GM18951 (cell line): ENCODE results near the gene C12orf75.
"Not testable (repeated sequence)": the region's sequence is repeated elsewhere in the genome, so short reads cannot be mapped to it uniquely, and the experiment has no call there.

Experiments used
- POLR2A ChIP-seq: IDR thresholded peaks from 4 replicates; pipeline ENCODE4 v1.6.1; 2011; ENCODE audit warnings: mild to moderate bottlenecking; ENCODE audit not compliant: insufficient read length, insufficient read depth; ENCODE audit errors: extremely low read depth
- in situ Hi-C: fragments of 300-500 bp; cut with MboI; formaldehyde crosslinking; loops from one replicate; pipeline ENCODE4 v1.12.0; 2022; ENCODE audit warnings: low sequenced_read_pairs, mixed read lengths, inconsistent platforms; ENCODE audit not compliant: unreplicated experiment

C12orf75 gene

DNA sequence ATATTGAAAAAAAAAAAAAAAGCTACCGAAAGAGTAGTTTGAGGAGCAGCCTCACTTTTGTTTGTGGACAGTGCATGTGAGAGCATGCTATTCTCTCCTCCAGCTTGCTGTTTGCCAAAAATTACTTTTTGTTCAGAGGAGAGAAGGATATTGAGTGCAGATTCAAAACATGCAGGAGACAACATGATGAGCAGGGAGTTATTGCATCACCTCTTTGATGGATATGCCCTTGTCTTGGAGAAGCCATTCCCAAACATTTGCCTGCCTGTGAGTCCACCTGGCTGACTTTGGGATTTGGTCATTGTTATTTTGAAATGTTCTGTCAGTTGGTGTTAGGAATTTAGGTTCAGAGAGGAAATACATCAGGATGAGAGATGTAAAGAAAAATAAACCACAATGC, 2.4 kb downstream of the C12orf75 start:
- TF ChIP-seq POLR2A = no peak
- in situ Hi-C loops = no loop called here

GRCh38 chr12:105334001-105334400, 3.5 kb downstream of the C12orf75 start:
- in situ Hi-C loops = no loop called here
- TF ChIP-seq POLR2A = no peak

- in situ Hi-C loops = no loop called here
- TF ChIP-seq POLR2A = no peak
Measured at GRCh38 chr12:105334582-105334981, 4.1 kb downstream of the C12orf75 start.

- TF ChIP-seq POLR2A = no peak
- in situ Hi-C loops = no loop called here
Measured at GRCh38 chr12:105335856-105336255, 5.4 kb downstream of the C12orf75 start.

- TF ChIP-seq POLR2A = no peak
- in situ Hi-C loops = no loop called here
Measured at GRCh38 chr12:105336411-105336810, 5.9 kb downstream of the C12orf75 start.

GRCh38 chr12:105337391-105337790, 6.9 kb downstream of the C12orf75 start:
- no peak for TF ChIP-seq POLR2A
- in situ Hi-C loops = no loop called here

DNA sequence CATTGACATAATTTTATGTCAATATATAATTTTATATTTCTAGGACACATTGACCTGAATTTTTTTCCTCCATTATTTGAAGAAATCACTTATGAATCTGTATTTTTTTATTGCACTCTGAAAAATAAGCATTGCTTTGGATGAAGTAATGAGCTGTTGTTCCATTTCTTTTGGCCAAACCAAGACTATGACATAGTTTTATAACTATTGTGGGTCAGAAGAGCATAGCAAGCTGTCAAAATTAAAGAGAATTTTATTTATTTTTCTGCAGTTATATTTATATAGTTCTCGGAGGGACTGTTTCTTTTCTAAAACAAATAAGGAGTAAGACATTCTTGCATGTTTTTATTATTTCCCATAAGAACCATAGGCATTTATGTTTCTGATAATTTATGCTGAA, 8.5 kb downstream of the C12orf75 start:
- no peak for TF ChIP-seq POLR2A
- in situ Hi-C loops = no loop called here

DNA sequence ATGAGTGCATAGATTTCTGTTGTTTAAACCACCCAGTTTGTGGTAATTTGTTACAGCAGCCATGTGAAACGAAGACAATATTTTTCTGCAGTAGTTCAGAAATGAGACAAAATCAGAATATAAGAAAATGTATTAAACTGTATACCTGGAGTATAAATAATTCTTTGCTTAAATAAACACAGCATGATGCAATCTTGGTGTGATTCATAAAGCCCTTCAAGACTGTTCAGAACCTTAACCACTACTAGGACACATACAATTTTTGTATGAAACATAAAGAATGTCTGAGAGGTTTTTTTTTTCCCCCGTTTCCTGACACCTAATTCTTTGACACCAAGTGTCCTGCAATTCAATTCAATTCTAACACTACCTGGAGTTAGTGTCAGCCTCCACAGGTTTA, 10.5 kb downstream of the C12orf75 start:
- no peak for TF ChIP-seq POLR2A
- in situ Hi-C loops = no loop called here

GRCh38 chr12:105341620-105342019, 11.1 kb downstream of the C12orf75 start:
- in situ Hi-C loops = not testable (repeated sequence)

DNA sequence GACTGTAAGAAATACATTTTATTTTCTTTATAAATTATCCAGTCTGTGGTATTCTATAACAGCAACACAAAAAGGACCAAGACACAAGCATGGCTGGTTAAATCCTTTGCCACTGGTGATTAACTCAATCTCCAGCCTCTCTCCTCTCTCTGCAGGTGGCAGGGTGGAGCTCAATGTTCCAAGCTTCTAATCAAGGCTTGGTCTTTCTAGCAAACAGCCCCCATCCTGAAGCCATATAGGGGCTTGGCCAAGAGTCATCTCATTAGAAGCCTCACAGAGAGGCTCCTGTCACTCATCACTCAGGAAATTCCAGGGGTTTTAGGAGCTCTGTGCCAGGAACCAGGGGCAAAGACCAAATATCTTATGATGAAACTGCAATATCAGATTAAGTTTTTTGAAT, 12.0 kb downstream of the C12orf75 start:
- TF ChIP-seq POLR2A = no peak
- in situ Hi-C loops = no loop called here

- in situ Hi-C loops = no loop called here
- no peak for TF ChIP-seq POLR2A
Measured at GRCh38 chr12:105343836-105344235, 13.3 kb downstream of the C12orf75 start.

GRCh38 chr12:105347499-105347898, 17.0 kb downstream of the C12orf75 start:
- TF ChIP-seq POLR2A = no peak
- in situ Hi-C loops = no loop called here

DNA sequence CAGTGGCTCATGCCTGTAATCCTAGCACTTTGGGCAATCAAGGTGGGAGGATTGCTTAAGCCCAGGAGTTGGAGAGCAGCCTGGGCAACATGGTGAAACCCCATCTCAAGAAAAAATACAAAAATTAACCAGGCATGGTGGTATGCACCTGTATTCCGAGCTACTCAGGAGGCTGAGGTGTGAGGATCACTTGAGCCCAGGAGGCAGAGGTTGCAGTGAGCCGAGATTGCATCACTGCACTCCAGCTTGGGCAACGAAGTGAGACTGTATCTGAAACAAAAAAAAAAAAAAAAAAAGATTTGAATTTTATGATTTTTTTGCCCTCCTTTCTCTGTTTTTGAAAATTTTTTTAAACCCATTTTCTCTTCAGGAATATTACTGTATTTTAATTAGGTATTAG, 17.7 kb downstream of the C12orf75 start:
- in situ Hi-C loops = no loop called here
- TF ChIP-seq POLR2A = no peak

GRCh38 chr12:105348561-105348960, 18.1 kb downstream of the C12orf75 start:
- no peak for TF ChIP-seq POLR2A
- in situ Hi-C loops = no loop called here

GRCh38 chr12:105349138-105349537, 18.6 kb downstream of the C12orf75 start:
- TF ChIP-seq POLR2A = no peak

More at GRCh38 chr12:105349138-105349537, 18.6 kb downstream of the C12orf75 start:
- in situ Hi-C loops = no loop called here
